AG04450 (cell line): ENCODE results near the gene ALDH1L2. TPM values are rescaled to one million over a fixed set of nuclear protein-coding genes. Genes with fewer than 3 reads are reported as not detected.

Experiments used
- CTCF ChIA-PET: fragments of 300-600, 350-600 bp; formaldehyde crosslinking; extraction: SDS; loops from one replicate; lab custom pipeline; 2022; ENCODE audit warnings: antibody characterized with exemption, inconsistent platforms; lab: Charles Lee
- POLR2A ChIA-PET: fragments of 350-600 bp; formaldehyde crosslinking; extraction: SDS; loops from one replicate; lab custom pipeline; 2021; ENCODE audit warnings: antibody characterized with exemption, inconsistent platforms; lab: Yijun Ruan, JAX
- DNase-seq: peaks from one replicate; pipeline ENCODE4 v3.0.0-alpha.2; 2011; ENCODE audit warnings: low read depth, low spot score
- H3K27ac ChIP-seq: one replicate; pipeline ENCODE4 v1.5.1; 2012; ENCODE audit warnings: low read depth, low read length, control low read depth
- H3K27me3 ChIP-seq: one replicate; pipeline ENCODE4 v1.6.0; 2012; ENCODE audit warnings: low read length; ENCODE audit not compliant: control insufficient read depth, insufficient read depth
- H3K4me3 ChIP-seq: 2 replicates; pipeline ENCODE4 v1.5.1; 2011; ENCODE audit warnings: mild to moderate bottlenecking, low read depth, low read length, control low read depth
- H3K9me3 ChIP-seq: 2 replicates; pipeline ENCODE4 v1.5.1; 2012; ENCODE audit warnings: low read length; ENCODE audit not compliant: control insufficient read depth, insufficient read depth
- CTCF ChIP-seq: IDR thresholded peaks from 2 replicates; pipeline ENCODE4 v1.5.1; 2011; ENCODE audit warnings: low read depth, low read length, control low read depth, inconsistent platforms
- polyA minus RNA-seq: library from RNA; depleted of rRNA, polyadenylated mRNA; stranded (reverse); fragments of >200 nt; gene quantifications from 2 replicates; pipeline ENCODE4 v1.2.3, GENCODE V29; 2011; rRNA and poly(A)+ RNA removed
- polyA plus RNA-seq: library from polyadenylated mRNA; depleted of rRNA; stranded (reverse); fragments of >200 nt; gene quantifications from 2 replicates; pipeline ENCODE4 v1.2.3, GENCODE V29; 2011; rRNA removed

The ALDH1L2 gene
- polyA plus RNA-seq (90.5 and 116 TPM in 2 replicates), polyA minus RNA-seq (66.2 and 86.0 TPM in 2 replicates)

- Histone ChIP-seq H3K27me3 (no peaks in the 10 kb centered on the region), H3K4me3 (peak within 1 kb of the TSS; percentile 97), H3K27ac (peak within 1 kb of the TSS; percentile 82), H3K9me3 (peaks cover 10% of the 10 kb centered on the region; the same call in 1 of the 2 replicates)
- CTCF ChIA-PET, result interaction anchor here (0.6 to 1.1 kb wide), 3 partner anchors 702 to 1224 kb away, joined by 3 to 5 read pairs (median 3); no protein-coding TSS in a partner anchor
- POLR2A ChIA-PET, result interaction anchor here (0.6 to 2.9 kb wide), 7 partner anchors 16 to 1814 kb away, joined by 3 to 28 read pairs (median 3); partner anchors contain the start of gene WASHC4
- peak; percentile 72 for DNase-seq
- no peak for TF ChIP-seq CTCF
Observed at GRCh38 chr12:105084251-105085250, at the start of gene ALDH1L2. Gene ALDH1L2 (minus strand): TSS chr12:105084458. CDS start chr12:105084436, 22 bp downstream.

GRCh38 chr12:105120551-105120950, 36.3 kb upstream of the ALDH1L2 start:
- DNase-seq, result no peak
- no peak for TF ChIP-seq CTCF
- H3K9me3 ChIP-seq, result no peaks in the 10 kb centered on the region
- no peaks in the 10 kb centered on the region for H3K27me3 ChIP-seq
- ChIA-PET CTCF (no interaction called here), POLR2A (no interaction called here)
- H3K4me3 ChIP-seq, result no peak overlapping the region
- no peak overlapping the region for H3K27ac ChIP-seq

- ChIA-PET CTCF (no interaction called here), POLR2A (no interaction called here)
- H3K9me3 ChIP-seq, result no peaks in the 10 kb centered on the region
- DNase-seq, result no peak
- no peak overlapping the region for H3K4me3 ChIP-seq
- TF ChIP-seq CTCF, result no peak
- H3K27ac ChIP-seq, result no peak overlapping the region
- no peaks in the 10 kb centered on the region for H3K27me3 ChIP-seq
Observed at GRCh38 chr12:105116969-105117368, 32.7 kb upstream of the ALDH1L2 start.

DNA sequence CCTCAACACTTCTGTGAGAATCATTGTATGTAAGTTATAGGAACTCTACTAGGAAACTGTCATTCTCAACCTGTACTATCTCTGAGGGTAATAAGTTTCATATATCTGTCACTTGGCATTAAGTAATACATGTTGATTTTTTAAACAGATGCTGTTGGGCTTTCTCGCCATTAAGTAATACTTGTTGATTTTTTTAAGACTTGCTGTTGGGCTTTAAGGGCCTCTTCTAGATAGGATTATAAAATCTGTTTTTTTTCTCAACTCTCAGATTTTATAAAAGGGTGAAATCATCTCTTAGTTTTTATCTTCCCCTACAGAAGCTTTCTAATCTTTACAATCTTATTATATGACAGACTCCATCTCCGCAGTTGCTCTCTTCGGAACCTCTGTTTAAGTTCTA, 28.8 kb upstream of the ALDH1L2 start:
- Histone ChIP-seq H3K27ac (no peak overlapping the region), H3K9me3 (no peaks in the 10 kb centered on the region), H3K27me3 (no peaks in the 10 kb centered on the region), H3K4me3 (no peak overlapping the region)
- ChIA-PET POLR2A (no interaction called here), CTCF (no interaction called here)
- no peak for DNase-seq
- no peak for TF ChIP-seq CTCF

GRCh38 chr12:105110851-105111250, 26.6 kb upstream of the ALDH1L2 start:
- no peaks in the 10 kb centered on the region; the same call in 1 of the 2 replicates for H3K9me3 ChIP-seq
- no peak overlapping the region for H3K4me3 ChIP-seq
- no peak overlapping the region for H3K27ac ChIP-seq
- no peak for DNase-seq
- ChIA-PET POLR2A (no interaction called here), CTCF (no interaction called here)
- no peak for TF ChIP-seq CTCF
- H3K27me3 ChIP-seq, result no peaks in the 10 kb centered on the region
